ENCODE measurements around the gene ALG12. TPM values are rescaled to one million over a fixed set of nuclear protein-coding genes. Genes with fewer than 3 reads are reported as not detected.
"Not testable (repeated sequence)": the region's sequence is repeated elsewhere in the genome, so short reads cannot be mapped to it uniquely, and the experiment has no call there.

Gene ALG12
- total RNA-seq, 2 donors from 2014 or later: 14.8 to 15.3 TPM

DNA sequence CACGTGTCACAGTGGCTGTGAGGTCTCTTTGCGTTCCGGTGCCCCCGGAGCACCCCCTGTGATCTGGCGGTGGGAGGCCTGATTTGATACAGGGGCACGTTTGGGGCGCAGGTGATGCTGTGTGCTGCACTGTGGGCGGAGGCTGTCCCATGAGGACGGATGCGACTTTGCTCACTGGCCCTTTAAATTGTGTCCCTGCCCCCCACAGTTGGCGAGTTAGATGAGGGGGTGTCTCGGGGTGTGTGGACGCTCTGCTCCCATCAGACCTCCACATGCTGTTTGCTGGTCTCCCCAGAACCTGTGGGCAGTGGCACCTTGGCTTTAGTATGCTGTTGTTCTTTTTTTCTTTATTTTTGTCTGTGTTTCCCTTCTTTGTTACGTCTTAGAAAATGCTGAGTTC is 59.4 kb downstream of the ALG12 start:
- DNase-seq (ENCODE audit: low spot score in 2 of 2): no peak
- H3K27ac Mint-ChIP-seq: no peak overlapping the region
- no peak for ATAC-seq
- H3K36me3 Mint-ChIP-seq: peaks cover 6 to 10% of the 10 kb centered on the region in 2 donors
- no peaks in the 10 kb centered on the region for H3K9me3 Mint-ChIP-seq

DNA sequence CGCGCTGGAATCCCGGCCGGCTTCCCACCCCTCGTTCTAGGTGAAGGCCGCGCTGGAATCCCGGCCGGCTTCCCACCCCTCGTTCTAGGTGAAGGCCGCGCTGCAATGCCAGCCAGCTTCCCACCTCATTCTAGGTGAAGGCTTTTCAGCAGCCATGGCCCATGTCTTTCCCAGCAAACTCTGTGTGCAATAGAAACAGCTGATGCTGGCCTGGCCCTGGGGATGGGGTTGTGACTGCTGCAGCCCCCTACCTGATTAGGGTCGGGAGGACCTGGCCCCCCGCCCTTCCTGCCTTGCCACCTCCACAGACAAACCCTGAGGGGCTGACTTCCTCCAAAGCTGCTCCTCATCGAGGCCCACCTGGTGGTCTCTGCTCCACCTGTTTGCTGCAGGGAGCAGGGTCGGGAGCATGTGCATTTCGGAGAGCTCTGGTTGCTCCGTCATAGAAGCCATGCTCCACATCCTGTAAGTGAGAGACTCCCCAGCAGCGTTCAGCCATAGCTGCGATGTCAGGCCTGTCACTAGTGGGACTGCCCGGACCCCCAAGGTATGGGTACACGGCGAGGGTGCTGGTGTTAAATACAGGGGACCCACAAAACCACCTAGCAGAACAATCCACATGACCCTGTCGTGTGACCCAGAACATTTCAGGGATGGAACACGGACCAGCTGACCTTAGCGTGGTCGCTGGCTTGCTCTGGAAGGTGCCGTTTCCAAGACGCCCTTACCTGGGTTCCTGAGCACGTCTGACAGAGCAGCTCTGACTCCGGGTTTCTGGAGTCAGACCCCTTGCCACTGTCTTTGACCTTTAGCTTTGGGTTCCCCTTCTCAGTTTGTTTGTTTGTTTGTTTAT is 61.2 kb downstream of the ALG12 start:
- Mint-ChIP-seq H3K27ac (no peak overlapping the region), H3K36me3 (peaks cover 5 to 6% of the 10 kb centered on the region in 2 donors), H3K9me3 (no peaks in the 10 kb centered on the region)
- DNase-seq (ENCODE audit: low spot score in 2 of 2) (no peak), ATAC-seq (no peak)

DNA sequence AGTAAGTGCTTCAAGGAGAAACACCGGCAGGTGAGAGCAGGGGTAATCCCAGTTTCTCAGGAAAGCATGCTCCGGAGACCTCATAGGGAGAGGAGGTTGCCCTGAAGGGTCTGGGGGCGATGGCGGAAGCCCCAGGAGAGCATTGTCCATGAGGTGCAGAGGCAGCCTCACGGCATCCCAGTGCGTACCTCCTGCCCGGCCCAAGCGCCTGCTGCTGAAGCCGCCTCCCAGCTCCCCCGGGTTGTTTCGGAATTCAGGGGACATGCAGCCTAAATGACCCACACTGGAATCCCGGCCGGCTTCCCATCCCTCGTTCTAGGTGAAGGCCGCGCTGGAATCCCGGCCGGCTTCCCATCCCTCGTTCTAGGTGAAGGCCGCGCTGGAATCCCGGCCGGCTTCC is 61.9 kb downstream of the ALG12 start:
- no peak for DNase-seq (ENCODE audit: low spot score in 2 of 2)
- Mint-ChIP-seq H3K9me3 (no peaks in the 10 kb centered on the region), H3K36me3 (peaks cover 5 to 6% of the 10 kb centered on the region in 2 donors), H3K27ac (peak overlapping the region; percentile 61 to 86)
- ATAC-seq: no peak

DNA sequence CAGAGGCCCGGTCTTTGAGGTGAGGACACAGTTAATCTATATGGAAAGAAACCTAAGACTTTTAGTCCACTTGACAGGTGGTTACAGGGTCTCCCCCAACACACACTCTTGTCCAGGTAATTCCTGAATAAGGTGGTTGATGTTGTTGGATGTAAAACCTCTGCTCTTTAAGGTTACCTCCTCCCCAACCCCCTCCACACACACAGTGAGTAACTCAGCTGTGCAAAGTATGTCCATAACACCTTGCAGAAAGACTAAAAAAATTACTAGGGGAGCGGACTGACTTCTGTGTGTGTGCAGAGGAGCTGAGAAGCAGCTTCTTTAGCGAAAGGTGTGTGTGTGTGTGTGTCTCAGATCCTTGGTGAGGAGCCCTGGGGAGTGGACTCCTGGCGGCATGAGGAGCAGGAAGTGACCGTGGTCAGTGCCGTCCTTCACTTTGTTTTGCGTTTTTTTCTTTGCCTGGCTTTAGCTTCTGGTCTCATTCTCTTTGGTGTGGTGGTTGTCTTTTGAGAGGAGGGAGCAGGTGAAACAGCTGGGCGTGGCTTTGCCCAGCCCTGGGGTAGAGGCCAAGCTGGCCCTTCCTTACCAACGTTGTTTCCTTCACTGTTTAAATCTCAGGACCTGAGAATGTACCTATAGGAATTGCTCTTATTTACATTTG is 62.9 kb downstream of the ALG12 start:
- ATAC-seq (no peak), DNase-seq (ENCODE audit: low spot score in 2 of 2) (no peak)
- peak overlapping the region; percentile 61 to 86 for H3K27ac Mint-ChIP-seq
- peaks cover 5 to 6% of the 10 kb centered on the region in 2 donors for H3K36me3 Mint-ChIP-seq
- H3K9me3 Mint-ChIP-seq: no peaks in the 10 kb centered on the region

DNA sequence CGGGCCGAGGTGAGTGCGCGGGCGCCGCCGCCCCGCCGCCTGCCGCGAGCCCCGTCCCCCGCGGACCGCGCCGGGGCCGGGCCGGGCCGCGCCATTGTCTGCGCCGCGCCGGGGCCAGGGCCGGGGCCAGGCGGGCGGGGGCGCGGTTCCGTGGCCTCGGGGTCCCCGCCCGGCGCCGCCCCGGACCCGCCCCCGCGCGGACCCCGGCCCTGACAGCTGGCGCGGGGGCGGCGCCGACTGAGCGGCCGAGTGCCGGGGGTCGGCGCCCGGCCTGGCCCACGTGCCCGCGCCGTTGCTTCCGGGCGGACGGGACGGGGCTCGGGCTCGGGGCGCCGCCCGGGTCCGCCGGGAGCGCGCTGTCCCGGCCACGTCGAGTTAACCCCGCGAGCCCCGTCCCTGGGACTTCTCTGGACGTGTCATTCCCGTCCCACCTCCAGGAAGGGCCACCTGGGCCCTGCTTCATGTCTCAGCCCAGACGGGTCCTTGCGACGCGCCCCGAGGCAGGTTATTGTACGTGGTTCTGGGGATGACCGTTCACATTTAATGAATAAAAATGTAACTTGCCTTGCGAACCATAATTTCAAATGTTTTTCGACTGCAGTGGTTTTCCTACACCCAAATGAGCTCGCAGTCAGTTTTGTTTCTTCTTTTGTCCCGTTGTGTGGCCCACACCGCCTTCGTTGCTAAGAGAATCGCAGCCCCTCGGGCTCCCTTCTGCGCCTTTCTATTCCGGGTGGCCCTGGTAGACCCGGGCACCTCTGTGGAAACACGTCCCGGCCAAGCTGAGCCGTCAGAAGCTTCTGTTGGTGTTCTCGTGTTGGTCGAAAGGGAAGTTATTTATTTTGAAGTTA is 64.0 kb downstream of the ALG12 start:
- DNase-seq (ENCODE audit: low spot score in 2 of 2) (peak; percentile 28 to 65), ATAC-seq (peak; percentile 38 to 39)
- peaks cover 5 to 6% of the 10 kb centered on the region in 2 donors for H3K36me3 Mint-ChIP-seq
- H3K9me3 Mint-ChIP-seq: no peaks in the 10 kb centered on the region
- H3K27ac Mint-ChIP-seq: peak overlapping the region; percentile 86 to 98

DNA sequence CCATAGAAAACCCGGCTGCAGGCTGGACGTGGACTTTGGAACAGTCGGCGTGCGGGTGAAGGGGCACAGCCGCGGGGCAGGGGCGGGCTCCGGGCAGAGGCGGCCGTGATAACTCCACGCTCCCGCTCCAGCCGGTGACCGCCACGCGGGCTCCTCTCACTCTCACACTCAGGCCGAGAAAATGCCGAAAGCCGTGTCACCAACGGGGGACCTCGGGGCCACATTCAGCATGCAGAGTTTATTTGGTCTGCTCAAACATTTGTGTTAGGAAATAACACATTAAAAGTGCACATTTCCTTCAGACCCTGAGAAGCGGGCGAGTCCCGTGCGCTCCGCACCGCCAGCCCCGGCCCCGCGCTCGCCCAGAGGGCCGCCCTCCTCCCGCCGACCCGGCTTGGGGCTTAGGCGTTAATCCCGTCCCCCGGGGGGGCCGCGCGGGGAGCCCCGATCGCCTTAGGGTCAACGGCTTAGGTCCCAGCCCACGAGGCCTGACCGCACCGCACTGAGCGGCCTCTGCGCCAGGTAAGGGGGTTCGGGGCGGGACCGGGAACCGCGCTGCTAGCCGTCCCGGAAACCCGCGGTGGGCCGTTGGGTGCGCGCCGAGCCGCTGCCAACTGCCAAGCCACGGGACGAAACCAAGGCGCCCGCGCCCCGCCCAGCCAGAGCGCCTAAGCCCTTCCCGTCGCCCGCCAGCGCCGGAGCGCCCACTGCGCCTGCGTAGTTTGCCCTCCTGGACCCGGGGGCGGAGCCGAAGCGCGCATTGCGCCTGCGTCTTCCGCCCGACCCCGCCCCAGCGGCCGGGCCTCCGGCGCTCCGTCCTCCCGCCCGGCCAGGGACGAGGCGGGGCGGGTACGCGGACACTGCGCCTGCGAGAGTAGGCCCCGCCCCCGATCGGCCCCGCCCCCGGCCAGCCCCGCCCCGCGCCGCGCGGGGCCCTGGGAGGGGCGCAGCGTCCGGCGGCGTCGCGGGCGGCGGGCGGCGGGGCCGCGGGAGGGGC is 65.0 kb downstream of the ALG12 start, which contains the start of gene ZBED4:
Gene ZBED4, plus strand, starts transcription at position 947 of the 997 bp plus-strand sequence. CDS start 29,819 bp downstream, outside the sequence.
- ATAC-seq (peak; percentile 85 to 87), DNase-seq (ENCODE audit: low spot score in 2 of 2) (peak; percentile 100)
- H3K36me3 Mint-ChIP-seq: peaks cover 5 to 6% of the 10 kb centered on the region in 2 donors
- peak within 1 kb of the TSS; percentile 86 to 98 for H3K27ac Mint-ChIP-seq
- no peaks in the 10 kb centered on the region for H3K9me3 Mint-ChIP-seq

DNA sequence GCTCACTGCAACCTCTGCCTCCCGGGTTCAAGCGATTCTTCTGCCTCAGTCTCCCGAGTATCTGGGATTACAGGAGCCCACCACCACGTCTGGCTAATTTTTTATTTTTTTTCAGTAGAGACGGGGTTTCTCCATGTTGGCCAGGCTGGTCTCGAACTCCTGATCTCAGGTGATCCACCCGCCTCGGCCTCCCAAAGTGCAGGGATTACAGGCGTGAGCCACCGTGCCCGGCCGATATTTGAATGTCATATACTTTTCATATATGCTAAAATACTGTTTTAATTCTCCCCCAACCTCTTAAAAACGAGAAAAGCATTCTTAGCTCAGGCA is 65.7 kb downstream of the ALG12 start:
- not testable (repeated sequence) for ATAC-seq; H3K9me3 Mint-ChIP-seq; H3K36me3 Mint-ChIP-seq; DNase-seq (ENCODE audit: low spot score in 2 of 2)
- H3K27ac Mint-ChIP-seq: peak overlapping the region in 1 of 2 donors; percentile 39

DNA sequence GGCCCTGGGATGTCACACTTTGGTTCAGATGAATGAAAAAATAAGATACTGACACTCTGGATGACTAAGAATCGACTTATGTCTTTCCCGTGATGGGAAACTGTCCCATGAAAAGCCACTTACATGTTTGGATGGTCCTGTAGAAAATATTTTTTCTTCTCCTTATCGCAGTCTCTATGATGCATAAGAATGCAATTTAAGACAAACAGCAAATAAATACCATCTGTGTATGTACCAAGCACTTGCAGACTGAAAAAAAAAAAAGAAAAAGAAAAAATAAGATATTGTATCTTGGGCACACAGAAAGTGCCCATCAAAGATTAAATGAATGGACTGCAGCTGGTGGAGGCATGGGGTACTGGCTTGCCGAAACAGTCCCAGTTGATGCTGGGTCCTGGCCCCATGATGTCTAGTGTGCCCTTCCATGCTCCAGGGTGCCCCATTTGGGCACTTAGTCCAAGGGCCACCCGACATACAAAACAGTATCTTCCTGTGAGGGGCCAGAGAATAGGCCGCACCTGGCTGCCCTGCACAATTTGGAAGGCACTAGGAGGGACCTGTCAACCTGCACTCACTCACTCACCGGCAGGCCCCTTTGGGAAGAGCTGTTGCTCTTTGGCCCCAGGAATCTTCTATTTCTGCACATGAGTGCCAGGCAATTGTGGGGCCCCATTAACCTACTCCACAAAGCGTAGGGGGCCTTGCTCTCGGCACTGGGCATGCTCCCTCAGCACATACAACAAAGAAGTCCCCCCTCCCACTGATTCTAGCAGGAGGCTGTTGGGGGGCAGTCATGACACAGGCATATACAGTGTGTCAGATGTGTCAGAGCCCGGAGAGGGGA is 67.1 kb downstream of the ALG12 start:
- DNase-seq (ENCODE audit: low spot score in 2 of 2): no peak
- Mint-ChIP-seq H3K36me3 (peaks cover 5 to 6% of the 10 kb centered on the region in 2 donors), H3K27ac (peak overlapping the region in 1 of 2 donors; percentile 73), H3K9me3 (no peaks in the 10 kb centered on the region)
- ATAC-seq: no peak

Other genes starting within 250 kb of the ALG12 start
- gene BRD1, start 90.6 kb downstream of the ALG12 start, total RNA-seq: 10 to 100 TPM; 27.7 to 39.0 TPM
- gene ZBED4, start 64.6 kb downstream of the ALG12 start, total RNA-seq: 10 to 100 TPM; 18.4 to 20.7 TPM
- 10 to 100 TPM; 19.1 to 31.0 TPM for gene CRELD2, start 196 bp upstream of the ALG12 start, total RNA-seq
- 100 to 1,000 TPM in 1 of 2 donors, 10 to 100 TPM in 1; 77.2 to 522 TPM for gene PIM3, start 42.3 kb upstream of the ALG12 start, total RNA-seq
- under 1 TPM; 0.11 to 0.12 TPM for gene IL17REL, start 94.3 kb upstream of the ALG12 start, total RNA-seq
- not detected for gene TTLL8, start 139.9 kb upstream of the ALG12 start, total RNA-seq
- gene MLC1, start 167.0 kb upstream of the ALG12 start, total RNA-seq: under 1 TPM in 1 of 2 donors, not detected in 1; 0.29 TPM
- not detected for gene MOV10L1, start 171.6 kb upstream of the ALG12 start, total RNA-seq